ENCODE data around the gene CFAP61.
A peak's percentile ranks its signal among the peaks of the same experiment; 100 is the strongest.
"Not testable (repeated sequence)": the region's sequence is repeated elsewhere in the genome, so short reads cannot be mapped to it uniquely, and the experiment has no call there.

Gene CFAP61

GRCh38 chr20:20233041-20233514, 180.7 kb downstream of the CFAP61 start:
- H3K27ac ChIP-seq = no peak overlapping the region
- TF ChIP-seq ZFX (IDR thresholded peaks at IDR 0.05) = no peak
- TF ChIP-seq, protein P1, sequence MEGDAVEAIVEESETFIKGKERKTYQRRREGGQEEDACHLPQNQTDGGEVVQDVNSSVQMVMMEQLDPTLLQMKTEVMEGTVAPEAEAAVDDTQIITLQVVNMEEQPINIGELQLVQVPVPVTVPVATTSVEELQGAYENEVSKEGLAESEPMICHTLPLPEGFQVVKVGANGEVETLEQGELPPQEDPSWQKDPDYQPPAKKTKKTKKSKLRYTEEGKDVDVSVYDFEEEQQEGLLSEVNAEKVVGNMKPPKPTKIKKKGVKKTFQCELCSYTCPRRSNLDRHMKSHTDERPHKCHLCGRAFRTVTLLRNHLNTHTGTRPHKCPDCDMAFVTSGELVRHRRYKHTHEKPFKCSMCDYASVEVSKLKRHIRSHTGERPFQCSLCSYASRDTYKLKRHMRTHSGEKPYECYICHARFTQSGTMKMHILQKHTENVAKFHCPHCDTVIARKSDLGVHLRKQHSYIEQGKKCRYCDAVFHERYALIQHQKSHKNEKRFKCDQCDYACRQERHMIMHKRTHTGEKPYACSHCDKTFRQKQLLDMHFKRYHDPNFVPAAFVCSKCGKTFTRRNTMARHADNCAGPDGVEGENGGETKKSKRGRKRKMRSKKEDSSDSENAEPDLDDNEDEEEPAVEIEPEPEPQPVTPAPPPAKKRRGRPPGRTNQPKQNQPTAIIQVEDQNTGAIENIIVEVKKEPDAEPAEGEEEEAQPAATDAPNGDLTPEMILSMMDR (conservative IDR thresholded peaks at IDR 0.05) = no peak

DNA sequence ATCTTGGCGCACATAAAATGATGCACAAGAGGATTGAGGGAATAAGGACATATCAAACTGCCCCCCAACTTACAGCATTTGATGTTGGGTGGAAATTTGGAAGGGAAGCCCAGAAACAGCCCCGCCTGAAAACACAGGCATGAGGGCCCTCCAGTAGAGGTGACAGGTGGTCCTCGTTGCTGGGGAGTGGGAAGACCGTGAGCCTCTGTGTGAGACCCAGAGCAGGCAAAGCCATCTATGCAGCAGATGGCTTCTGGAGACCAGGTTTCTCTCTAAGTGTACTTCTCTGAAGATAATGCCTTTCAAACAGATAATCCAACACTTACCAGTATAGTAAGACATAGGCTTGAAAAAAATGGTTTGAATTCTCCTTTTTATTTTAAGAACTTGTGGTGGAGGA, 183.3 kb downstream of the CFAP61 start:
- TF ChIP-seq, protein P1 (conservative IDR thresholded peaks at IDR 0.05) = no peak
- TF ChIP-seq ZFX (IDR thresholded peaks at IDR 0.05) = no peak
- no peak overlapping the region for H3K27ac ChIP-seq

GRCh38 chr20:20237093-20237959, 185.0 kb downstream of the CFAP61 start:
- H3K27ac ChIP-seq = no peak overlapping the region
- no peak for TF ChIP-seq ZFX (IDR thresholded peaks at IDR 0.05)
- TF ChIP-seq, protein P1 (conservative IDR thresholded peaks at IDR 0.05) = peak; percentile 84

- no peak for TF ChIP-seq ZFX (IDR thresholded peaks at IDR 0.05)
- TF ChIP-seq, protein P1 (conservative IDR thresholded peaks at IDR 0.05) = no peak
- no peak overlapping the region for H3K27ac ChIP-seq
These were observed 189.6 kb downstream of the CFAP61 start for GRCh38 chr20:20241976-20242375.

DNA sequence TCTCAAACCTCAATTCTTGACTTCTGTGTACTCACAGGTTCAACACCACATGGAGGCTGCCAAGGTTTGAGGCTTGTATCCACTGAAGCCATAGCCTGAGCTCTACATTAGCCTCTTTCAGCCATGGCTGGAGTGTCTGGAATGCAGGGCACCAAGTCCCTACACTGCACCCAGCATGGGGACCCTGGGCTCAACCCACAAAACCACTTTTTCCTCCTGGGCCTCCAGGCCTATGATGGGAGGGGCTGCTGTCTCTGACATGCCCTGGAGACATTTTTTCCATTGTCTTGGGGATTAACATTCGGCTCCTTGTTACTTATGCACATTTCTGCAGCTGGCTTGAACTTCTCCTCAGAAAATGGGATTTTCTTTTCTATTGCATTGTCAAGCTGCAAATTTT, 192.1 kb downstream of the CFAP61 start:
- not testable (repeated sequence) for H3K27ac ChIP-seq

GRCh38 chr20:20246996-20247633, 194.8 kb downstream of the CFAP61 start:
- H3K27ac ChIP-seq = no peak overlapping the region
- no peak for TF ChIP-seq ZFX (IDR thresholded peaks at IDR 0.05)
- TF ChIP-seq, protein P1 (conservative IDR thresholded peaks at IDR 0.05) = no peak

- TF ChIP-seq, protein P1 (conservative IDR thresholded peaks at IDR 0.05) = no peak
- no peak for TF ChIP-seq ZFX (IDR thresholded peaks at IDR 0.05)
- H3K27ac ChIP-seq = no peak overlapping the region
These were observed 196.4 kb downstream of the CFAP61 start for GRCh38 chr20:20248620-20249200.

All from C4-2B (cell line).